ENCODE results near the gene PUSL1. TPM values are rescaled to one million over a fixed set of nuclear protein-coding genes. Genes with fewer than 3 reads are reported as not detected.

PUSL1 gene
- total RNA-seq, 4 donors from 2014 or later: 42.3 to 62.1 (median 53.7) TPM

DNA sequence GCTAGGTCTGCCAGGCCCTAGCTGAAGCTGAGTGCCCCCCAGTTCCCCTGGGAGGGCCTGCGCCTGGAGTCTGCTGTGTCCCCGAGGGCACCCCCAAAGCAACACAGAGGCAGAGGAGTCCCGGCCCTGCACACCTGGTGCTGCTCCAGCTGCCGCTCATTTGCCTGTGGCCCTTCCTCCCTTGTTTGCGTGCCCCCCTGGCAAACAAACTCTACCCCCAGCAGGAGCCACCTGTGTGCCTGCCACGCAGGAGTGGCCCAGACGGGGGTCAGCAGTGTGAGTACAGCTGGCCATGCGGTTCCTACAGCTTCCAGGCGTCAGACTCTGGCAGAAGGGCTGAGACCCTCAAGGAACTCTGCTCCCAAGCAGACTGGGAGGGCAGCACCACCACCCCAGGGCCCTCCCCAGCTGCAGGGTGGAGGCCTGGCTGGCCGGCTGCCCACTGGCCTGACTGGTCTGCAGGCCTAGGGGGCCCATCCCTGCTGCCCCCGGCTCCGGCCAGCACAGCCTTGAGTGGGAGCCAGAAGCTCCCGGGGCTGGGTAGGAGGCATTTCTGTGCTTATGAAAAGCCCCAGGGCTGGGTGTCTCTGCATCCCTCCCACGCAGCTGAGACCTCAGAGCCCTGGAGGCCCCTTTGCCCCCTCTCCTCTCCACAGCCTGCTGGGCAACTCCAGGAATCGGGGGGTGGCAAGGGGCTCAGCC, 22.1 kb downstream of the PUSL1 start:
- 53 to 73% methylated on average over 11 of the region's 15 CpGs for WGBS, 2 donors
- TF ChIP-seq, protein P1, sequence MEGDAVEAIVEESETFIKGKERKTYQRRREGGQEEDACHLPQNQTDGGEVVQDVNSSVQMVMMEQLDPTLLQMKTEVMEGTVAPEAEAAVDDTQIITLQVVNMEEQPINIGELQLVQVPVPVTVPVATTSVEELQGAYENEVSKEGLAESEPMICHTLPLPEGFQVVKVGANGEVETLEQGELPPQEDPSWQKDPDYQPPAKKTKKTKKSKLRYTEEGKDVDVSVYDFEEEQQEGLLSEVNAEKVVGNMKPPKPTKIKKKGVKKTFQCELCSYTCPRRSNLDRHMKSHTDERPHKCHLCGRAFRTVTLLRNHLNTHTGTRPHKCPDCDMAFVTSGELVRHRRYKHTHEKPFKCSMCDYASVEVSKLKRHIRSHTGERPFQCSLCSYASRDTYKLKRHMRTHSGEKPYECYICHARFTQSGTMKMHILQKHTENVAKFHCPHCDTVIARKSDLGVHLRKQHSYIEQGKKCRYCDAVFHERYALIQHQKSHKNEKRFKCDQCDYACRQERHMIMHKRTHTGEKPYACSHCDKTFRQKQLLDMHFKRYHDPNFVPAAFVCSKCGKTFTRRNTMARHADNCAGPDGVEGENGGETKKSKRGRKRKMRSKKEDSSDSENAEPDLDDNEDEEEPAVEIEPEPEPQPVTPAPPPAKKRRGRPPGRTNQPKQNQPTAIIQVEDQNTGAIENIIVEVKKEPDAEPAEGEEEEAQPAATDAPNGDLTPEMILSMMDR (IDR thresholded peaks at IDR 0.05): no peak
- no peak for TF ChIP-seq POLR2A (IDR thresholded peaks at IDR 0.05)
- intact Hi-C loops (cut with DNase I; ENCODE audit: low total_unique reads): no loop called here
- DNase-seq (ENCODE audit: low spot score in 2 of 2): no peak
- H3K4me3 ChIP-seq (ENCODE audit: low read depth, poor library complexity, severe bottlenecking): no peak overlapping the region

DNA sequence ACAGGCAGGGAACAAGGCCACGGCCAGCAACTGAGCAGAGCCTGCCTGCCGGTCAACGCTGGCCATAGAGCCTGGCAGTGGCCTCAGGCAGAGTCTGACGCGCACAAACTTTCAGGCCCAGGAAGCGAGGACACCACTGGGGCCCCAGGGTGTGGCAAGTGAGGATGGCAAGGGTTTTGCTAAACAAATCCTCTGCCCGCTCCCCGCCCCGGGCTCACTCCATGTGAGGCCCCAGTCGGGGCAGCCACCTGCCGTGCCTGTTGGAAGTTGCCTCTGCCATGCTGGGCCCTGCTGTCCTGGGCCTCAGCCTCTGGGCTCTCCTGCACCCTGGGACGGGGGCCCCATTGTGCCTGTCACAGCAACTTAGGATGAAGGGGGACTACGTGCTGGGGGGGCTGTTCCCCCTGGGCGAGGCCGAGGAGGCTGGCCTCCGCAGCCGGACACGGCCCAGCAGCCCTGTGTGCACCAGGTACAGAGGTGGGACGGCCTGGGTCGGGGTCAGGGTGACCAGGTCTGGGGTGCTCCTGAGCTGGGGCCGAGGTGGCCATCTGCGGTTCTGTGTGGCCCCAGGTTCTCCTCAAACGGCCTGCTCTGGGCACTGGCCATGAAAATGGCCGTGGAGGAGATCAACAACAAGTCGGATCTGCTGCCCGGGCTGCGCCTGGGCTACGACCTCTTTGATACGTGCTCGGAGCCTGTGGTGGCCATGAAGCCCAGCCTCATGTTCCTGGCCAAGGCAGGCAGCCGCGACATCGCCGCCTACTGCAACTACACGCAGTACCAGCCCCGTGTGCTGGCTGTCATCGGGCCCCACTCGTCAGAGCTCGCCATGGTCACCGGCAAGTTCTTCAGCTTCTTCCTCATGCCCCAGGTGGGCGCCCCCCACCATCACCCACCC, 22.9 kb downstream of the PUSL1 start, which contains the start of gene TAS1R3:
Gene TAS1R3, plus strand, starts transcription at position 213 of the 898 bp plus-strand sequence. Its CDS starts 66 bp downstream, at position 279.
- 35 to 44% methylated on average over 32 to 34 of the region's 41 CpGs for WGBS, 2 donors
- DNase-seq (ENCODE audit: low spot score in 2 of 2): no peak
- intact Hi-C loops (cut with DNase I; ENCODE audit: low total_unique reads): no loop called here
- no peak within 1 kb of the TSS for H3K4me3 ChIP-seq (ENCODE audit: low read depth, poor library complexity, severe bottlenecking)
- TF ChIP-seq POLR2A (IDR thresholded peaks at IDR 0.05): no peak
- TF ChIP-seq, protein P1 (IDR thresholded peaks at IDR 0.05): no peak

DNA sequence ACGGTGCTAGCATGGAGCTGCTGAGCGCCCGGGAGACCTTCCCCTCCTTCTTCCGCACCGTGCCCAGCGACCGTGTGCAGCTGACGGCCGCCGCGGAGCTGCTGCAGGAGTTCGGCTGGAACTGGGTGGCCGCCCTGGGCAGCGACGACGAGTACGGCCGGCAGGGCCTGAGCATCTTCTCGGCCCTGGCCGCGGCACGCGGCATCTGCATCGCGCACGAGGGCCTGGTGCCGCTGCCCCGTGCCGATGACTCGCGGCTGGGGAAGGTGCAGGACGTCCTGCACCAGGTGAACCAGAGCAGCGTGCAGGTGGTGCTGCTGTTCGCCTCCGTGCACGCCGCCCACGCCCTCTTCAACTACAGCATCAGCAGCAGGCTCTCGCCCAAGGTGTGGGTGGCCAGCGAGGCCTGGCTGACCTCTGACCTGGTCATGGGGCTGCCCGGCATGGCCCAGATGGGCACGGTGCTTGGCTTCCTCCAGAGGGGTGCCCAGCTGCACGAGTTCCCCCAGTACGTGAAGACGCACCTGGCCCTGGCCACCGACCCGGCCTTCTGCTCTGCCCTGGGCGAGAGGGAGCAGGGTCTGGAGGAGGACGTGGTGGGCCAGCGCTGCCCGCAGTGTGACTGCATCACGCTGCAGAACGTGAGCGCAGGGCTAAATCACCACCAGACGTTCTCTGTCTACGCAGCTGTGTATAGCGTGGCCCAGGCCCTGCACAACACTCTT, 23.8 kb downstream of the PUSL1 start:
- no peak overlapping the region for H3K4me3 ChIP-seq (ENCODE audit: low read depth, poor library complexity, severe bottlenecking)
- intact Hi-C loops (cut with DNase I; ENCODE audit: low total_unique reads): no loop called here
- DNase-seq (ENCODE audit: low spot score in 2 of 2): no peak
- TF ChIP-seq POLR2A (IDR thresholded peaks at IDR 0.05): no peak
- TF ChIP-seq, protein P1 (IDR thresholded peaks at IDR 0.05): no peak
- WGBS, 2 donors: 38 to 64% methylated on average over 40 to 41 of the region's 57 CpGs

DNA sequence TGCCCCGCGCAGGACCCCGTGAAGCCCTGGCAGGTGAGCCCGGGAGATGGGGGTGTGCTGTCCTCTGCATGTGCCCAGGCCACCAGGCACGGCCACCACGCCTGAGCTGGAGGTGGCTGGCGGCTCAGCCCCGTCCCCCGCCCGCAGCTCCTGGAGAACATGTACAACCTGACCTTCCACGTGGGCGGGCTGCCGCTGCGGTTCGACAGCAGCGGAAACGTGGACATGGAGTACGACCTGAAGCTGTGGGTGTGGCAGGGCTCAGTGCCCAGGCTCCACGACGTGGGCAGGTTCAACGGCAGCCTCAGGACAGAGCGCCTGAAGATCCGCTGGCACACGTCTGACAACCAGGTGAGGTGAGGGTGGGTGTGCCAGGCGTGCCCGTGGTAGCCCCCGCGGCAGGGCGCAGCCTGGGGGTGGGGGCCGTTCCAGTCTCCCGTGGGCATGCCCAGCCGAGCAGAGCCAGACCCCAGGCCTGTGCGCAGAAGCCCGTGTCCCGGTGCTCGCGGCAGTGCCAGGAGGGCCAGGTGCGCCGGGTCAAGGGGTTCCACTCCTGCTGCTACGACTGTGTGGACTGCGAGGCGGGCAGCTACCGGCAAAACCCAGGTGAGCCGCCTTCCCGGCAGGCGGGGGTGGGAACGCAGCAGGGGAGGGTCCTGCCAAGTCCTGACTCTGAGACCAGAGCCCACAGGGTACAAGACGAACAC, 24.5 kb downstream of the PUSL1 start:
- intact Hi-C loops (cut with DNase I; ENCODE audit: low total_unique reads): no loop called here
- no peak overlapping the region for H3K4me3 ChIP-seq (ENCODE audit: low read depth, poor library complexity, severe bottlenecking)
- 45 to 71% methylated on average over 13 to 33 of the region's 48 CpGs for WGBS, 2 donors
- no peak for DNase-seq (ENCODE audit: low spot score in 2 of 2)
- no peak for TF ChIP-seq POLR2A (IDR thresholded peaks at IDR 0.05)
- TF ChIP-seq, protein P1 (IDR thresholded peaks at IDR 0.05): no peak

DNA sequence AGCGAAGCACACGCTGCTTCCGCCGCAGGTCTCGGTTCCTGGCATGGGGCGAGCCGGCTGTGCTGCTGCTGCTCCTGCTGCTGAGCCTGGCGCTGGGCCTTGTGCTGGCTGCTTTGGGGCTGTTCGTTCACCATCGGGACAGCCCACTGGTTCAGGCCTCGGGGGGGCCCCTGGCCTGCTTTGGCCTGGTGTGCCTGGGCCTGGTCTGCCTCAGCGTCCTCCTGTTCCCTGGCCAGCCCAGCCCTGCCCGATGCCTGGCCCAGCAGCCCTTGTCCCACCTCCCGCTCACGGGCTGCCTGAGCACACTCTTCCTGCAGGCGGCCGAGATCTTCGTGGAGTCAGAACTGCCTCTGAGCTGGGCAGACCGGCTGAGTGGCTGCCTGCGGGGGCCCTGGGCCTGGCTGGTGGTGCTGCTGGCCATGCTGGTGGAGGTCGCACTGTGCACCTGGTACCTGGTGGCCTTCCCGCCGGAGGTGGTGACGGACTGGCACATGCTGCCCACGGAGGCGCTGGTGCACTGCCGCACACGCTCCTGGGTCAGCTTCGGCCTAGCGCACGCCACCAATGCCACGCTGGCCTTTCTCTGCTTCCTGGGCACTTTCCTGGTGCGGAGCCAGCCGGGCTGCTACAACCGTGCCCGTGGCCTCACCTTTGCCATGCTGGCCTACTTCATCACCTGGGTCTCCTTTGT, 25.3 kb downstream of the PUSL1 start:
- intact Hi-C loops (cut with DNase I; ENCODE audit: low total_unique reads): no loop called here
- TF ChIP-seq, protein P1 (IDR thresholded peaks at IDR 0.05): no peak
- no peak for TF ChIP-seq POLR2A (IDR thresholded peaks at IDR 0.05)
- H3K4me3 ChIP-seq (ENCODE audit: low read depth, poor library complexity, severe bottlenecking): no peak overlapping the region
- DNase-seq (ENCODE audit: low spot score in 2 of 2): no peak
- 47 to 76% methylated on average over 17 to 35 of the region's 36 CpGs for WGBS, 2 donors

Data from lower leg skin (tissue), 4 donors.